ENCODE data around the gene NHS.

NHS gene

DNA sequence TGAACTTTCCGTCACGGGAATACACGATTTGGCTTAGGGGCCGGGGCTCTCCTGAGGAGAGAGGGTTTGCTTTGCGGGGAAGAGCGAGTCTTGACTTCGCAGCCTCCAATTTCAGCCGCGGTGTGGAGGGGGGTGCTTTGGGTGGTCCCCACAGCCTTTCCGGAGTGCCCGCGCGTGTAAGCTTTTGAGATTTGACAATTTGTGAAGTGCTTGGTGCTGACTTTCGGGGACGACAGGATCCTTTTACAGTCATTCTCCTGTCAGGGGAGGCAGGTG lies 362.6 kb downstream of the NHS start:
- peak overlapping the region; percentile 72 for H3K4me3 ChIP-seq (ENCODE audit: low read length)
- DNase-seq (ENCODE audit: low read depth) = no peak
- TF ChIP-seq, protein P1, sequence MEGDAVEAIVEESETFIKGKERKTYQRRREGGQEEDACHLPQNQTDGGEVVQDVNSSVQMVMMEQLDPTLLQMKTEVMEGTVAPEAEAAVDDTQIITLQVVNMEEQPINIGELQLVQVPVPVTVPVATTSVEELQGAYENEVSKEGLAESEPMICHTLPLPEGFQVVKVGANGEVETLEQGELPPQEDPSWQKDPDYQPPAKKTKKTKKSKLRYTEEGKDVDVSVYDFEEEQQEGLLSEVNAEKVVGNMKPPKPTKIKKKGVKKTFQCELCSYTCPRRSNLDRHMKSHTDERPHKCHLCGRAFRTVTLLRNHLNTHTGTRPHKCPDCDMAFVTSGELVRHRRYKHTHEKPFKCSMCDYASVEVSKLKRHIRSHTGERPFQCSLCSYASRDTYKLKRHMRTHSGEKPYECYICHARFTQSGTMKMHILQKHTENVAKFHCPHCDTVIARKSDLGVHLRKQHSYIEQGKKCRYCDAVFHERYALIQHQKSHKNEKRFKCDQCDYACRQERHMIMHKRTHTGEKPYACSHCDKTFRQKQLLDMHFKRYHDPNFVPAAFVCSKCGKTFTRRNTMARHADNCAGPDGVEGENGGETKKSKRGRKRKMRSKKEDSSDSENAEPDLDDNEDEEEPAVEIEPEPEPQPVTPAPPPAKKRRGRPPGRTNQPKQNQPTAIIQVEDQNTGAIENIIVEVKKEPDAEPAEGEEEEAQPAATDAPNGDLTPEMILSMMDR (IDR thresholded peaks at IDR 0.05; ENCODE audit: insufficient read depth, low read depth, low read length, missing control alignments) = no peak

DNA sequence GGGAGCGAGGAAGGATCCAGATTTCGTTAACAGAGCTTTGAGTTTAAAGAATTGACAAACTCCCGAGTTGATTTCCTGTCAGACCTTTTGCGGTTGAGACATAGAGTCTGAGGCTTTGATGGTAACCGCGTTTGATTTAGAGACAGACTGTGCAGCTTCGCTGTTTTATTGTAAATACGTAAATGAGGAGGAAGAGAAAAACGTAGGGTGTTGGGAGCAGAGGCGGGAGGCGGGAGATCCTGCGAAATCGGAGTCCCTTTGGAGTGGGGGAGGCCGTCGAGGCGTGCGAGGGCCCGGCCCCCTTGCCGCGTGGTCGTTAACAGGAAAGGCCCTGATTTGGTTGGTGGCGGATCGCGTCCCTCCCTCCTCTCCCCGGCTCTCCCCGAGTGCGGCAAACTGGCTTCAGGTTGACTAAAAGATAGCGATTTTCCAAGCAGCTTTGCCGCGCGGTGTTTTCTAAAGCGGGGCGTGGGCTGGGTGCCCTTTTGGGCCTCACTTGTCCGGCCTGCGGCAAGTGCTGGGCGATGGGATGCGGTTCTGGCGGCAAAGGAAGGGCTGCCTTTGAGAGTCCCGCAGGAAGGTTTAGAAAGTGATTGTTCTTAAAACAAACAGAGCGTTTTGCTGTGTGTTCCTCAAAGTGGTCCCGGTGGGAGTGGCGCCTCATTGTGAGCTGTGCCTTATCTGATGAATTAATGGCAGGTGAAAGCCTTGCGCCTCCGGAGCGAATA lies 363.1 kb downstream of the NHS start:
- TF ChIP-seq, protein P1 (IDR thresholded peaks at IDR 0.05; ENCODE audit: insufficient read depth, low read depth, low read length, missing control alignments) = no peak
- peak; percentile 42 for DNase-seq (ENCODE audit: low read depth)
- H3K4me3 ChIP-seq (ENCODE audit: low read length) = peak overlapping the region; percentile 72

DNA sequence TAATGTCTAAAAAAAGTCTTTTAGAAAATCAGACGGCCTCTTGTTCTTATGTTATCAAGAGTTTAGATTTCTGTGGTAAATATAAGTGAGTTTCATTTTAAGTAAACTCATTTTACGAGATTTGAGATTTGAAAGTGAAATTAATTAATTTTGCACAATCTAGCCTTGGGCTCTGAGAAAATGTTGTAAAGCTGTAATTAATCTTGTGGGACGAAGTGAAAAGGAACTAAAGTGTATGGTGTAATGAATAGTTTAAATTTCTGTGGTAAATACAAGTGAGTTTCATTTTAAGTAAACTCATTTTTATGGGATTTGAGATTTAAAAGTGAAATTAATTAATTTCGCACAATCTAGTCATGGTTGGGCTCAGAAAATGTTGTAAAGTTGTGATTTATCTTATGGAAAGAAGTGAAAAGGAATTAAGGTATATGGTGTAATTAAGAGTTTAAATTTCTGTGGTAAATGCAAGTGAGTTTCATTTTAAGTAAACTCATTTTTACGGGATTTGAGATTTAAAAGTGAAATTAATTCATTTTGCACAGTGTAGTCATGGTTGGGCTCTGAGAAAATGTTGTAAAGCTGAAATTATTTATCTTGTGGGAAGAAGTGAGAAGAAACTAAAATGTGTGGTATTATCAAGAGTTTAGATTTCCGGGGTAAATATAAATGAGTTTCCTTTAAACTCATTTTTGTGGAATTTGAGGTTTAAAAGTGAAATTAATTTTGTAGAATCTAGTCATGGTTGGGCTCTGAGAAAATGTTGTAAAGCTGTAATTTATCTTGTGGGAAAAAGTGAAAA lies 363.9 kb downstream of the NHS start:
- no peak for DNase-seq (ENCODE audit: low read depth)
- TF ChIP-seq, protein P1 (IDR thresholded peaks at IDR 0.05; ENCODE audit: insufficient read depth, low read depth, low read length, missing control alignments) = no peak
- peak overlapping the region; percentile 72 for H3K4me3 ChIP-seq (ENCODE audit: low read length)

DNA sequence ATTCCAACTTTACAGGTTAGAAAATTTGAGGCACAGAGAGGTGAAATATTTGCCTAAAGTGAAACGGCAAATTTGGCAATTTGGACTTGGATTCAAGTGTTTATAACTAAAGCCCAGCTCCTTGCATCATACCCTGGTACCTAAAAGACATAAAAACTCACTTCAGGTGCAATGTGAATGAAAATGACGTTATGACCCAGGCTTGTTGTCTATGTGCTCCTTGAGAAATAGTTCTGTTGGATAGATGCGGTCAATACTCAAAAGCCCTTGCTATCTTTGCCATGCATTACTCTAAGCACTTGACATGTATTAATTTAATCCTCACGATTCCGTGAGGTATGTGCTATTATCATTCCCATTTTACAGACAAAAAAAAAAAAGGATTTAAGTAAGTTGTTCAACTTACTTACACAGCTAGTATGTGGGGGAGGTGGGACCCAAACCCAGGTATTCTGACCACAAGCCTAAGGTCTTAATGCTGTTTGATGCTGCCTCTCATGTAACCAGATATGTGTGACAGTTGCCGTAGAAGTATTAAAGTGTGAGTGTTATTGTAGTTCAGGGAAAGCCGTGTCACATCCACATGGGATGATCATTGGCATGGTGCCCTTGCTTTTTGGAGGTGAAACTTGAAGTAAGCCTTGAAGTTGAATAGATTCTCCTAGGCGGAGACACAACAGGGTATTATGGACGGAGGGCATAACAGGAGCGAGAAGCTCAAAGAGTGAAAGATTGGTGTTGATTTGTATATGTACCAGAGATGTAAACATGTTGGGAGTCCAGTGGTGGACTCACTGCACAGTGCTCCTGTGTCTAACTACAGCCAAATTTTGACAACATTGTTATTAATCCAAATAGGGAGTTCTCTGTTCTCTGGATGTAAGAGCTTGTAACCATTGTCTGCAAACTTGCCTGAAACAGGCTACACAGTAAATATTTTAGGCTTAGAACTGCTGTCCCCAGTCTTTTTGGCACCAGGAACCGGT lies 365.4 kb downstream of the NHS start:
- TF ChIP-seq, protein P1 (IDR thresholded peaks at IDR 0.05; ENCODE audit: insufficient read depth, low read depth, low read length, missing control alignments) = no peak
- H3K4me3 ChIP-seq (ENCODE audit: low read length) = no peak overlapping the region
- no peak for DNase-seq (ENCODE audit: low read depth)

DNA sequence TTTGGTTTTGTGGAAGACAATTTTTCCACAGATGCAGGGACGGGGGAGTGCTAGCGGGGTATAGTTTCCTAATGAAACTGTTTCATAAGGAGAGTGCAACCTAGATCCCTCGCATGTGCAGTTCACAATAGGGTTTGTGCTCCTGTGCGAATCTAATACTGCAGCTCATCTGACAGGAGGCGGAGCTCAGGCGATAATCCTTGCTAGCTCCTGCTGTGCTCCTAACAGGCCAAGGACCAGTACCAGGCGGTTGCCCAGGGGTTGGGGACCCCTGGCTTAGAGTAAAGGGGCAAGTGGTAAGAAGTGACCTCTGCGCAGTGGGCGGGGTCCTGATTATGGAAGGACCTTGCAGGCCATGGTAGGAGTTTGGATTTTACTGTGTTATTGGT lies 366.1 kb downstream of the NHS start:
- TF ChIP-seq, protein P1 (IDR thresholded peaks at IDR 0.05; ENCODE audit: insufficient read depth, low read depth, low read length, missing control alignments) = no peak
- H3K4me3 ChIP-seq (ENCODE audit: low read length) = no peak overlapping the region
- DNase-seq (ENCODE audit: low read depth) = no peak

DNA sequence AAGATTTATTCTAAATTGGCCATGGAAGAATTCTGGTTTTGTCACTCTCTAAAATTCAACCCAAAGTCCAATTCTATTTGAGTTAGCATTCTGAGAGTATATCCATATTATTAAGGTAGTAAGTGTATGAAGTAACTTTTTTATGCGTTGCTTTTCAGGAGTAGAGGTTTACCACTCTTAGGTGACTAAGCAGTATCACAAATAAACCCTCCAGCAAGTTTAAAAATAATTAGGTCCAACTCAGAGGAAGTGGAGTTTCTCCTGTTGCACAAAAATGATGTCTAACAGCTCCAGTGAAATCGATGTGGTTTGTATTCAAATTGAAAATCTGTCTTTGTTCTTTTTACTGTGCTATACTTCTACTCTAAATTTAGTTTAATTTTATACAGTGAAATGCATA lies 368.9 kb downstream of the NHS start:
- H3K4me3 ChIP-seq (ENCODE audit: low read length) = no peak overlapping the region
- DNase-seq (ENCODE audit: low read depth) = peak; percentile 35
- TF ChIP-seq, protein P1 (IDR thresholded peaks at IDR 0.05; ENCODE audit: insufficient read depth, low read depth, low read length, missing control alignments) = no peak

Measured in epithelial cell of esophagus (primary cell).